HFF-Myc (cell line): ENCODE measurements around the gene EIF4G3.

Source experiments
- DNase-seq: peaks from one replicate; pipeline ENCODE4 v3.0.0-alpha.2; 2011; ENCODE audit warnings: low read depth; ENCODE audit errors: extremely low read depth
- H3K4me3 ChIP-seq: replicated peaks from 2 replicates; pipeline ENCODE4 v1.5.1; 2011; ENCODE audit warnings: low read depth, mild to moderate bottlenecking, control low read depth, low read length
- CTCF ChIP-seq: IDR thresholded peaks from 2 replicates; pipeline ENCODE4 v1.5.1; 2012; ENCODE audit warnings: mild to moderate bottlenecking, low read depth, low read length, control low read depth; ENCODE audit errors: missing control alignments

The EIF4G3 gene

GRCh38 chr1:21110163-21110562 is 66.5 kb downstream of the EIF4G3 start:
- H3K4me3 ChIP-seq = no peak overlapping the region
- no peak for DNase-seq
- TF ChIP-seq CTCF = no peak

GRCh38 chr1:21106709-21107108 is 70.0 kb downstream of the EIF4G3 start:
- TF ChIP-seq CTCF = no peak
- no peak overlapping the region for H3K4me3 ChIP-seq
- DNase-seq = no peak

- DNase-seq = no peak
- no peak overlapping the region for H3K4me3 ChIP-seq
- TF ChIP-seq CTCF = no peak
Observed at GRCh38 chr1:21106238-21106637, 70.5 kb downstream of the EIF4G3 start.

- H3K4me3 ChIP-seq = no peak overlapping the region
- no peak for TF ChIP-seq CTCF
- DNase-seq = no peak
Observed at GRCh38 chr1:21105807-21106206, 70.9 kb downstream of the EIF4G3 start.

GRCh38 chr1:21104683-21105082 is 72.0 kb downstream of the EIF4G3 start:
- no peak for TF ChIP-seq CTCF
- H3K4me3 ChIP-seq = no peak overlapping the region
- no peak for DNase-seq

GRCh38 chr1:21100481-21100921 is 76.2 kb downstream of the EIF4G3 start:
- DNase-seq = no peak
- no peak overlapping the region for H3K4me3 ChIP-seq
- no peak for TF ChIP-seq CTCF

- no peak for TF ChIP-seq CTCF
- no peak overlapping the region for H3K4me3 ChIP-seq
- no peak for DNase-seq
Observed at GRCh38 chr1:21099869-21100131, 76.9 kb downstream of the EIF4G3 start.
